NCI-H2081 (cell line): ENCODE results near the gene CLDN5.

Experiments
- DNase-seq, 2 experiments: peaks; one replicate each; lab custom pipeline; 2025; lab: John Stamatoyannopoulos, UW

CLDN5 gene

GRCh38 chr22:19524170-19525115, at the start of gene CLDN5:
Gene CLDN5 (minus strand): TSS chr22:19524410. CDS start chr22:19524255, 155 bp downstream.
- DNase-seq, result no peak

- DNase-seq, result no peak
These were observed 47.8 kb upstream of the CLDN5 start for GRCh38 chr22:19571995-19572394.

- DNase-seq, result no peak
These were observed 47.1 kb upstream of the CLDN5 start for GRCh38 chr22:19571207-19571795.

- no peak for DNase-seq
These were observed 45.8 kb upstream of the CLDN5 start for GRCh38 chr22:19569976-19570375.

- DNase-seq, result no peak
These were observed 45.0 kb upstream of the CLDN5 start for GRCh38 chr22:19569276-19569640.

GRCh38 chr22:19568337-19569275, 44.4 kb upstream of the CLDN5 start:
- DNase-seq, result peak in 1 of 2 experiments; percentile 12

GRCh38 chr22:19567157-19568009, 43.2 kb upstream of the CLDN5 start:
- no peak for DNase-seq

GRCh38 chr22:19566279-19567156, 42.3 kb upstream of the CLDN5 start:
- DNase-seq, result no peak

GRCh38 chr22:19565382-19566278, 41.4 kb upstream of the CLDN5 start:
- DNase-seq, result no peak

- DNase-seq, result no peak
These were observed 35.7 kb upstream of the CLDN5 start for GRCh38 chr22:19559956-19560355.

GRCh38 chr22:19559324-19559811, 35.2 kb upstream of the CLDN5 start:
- no peak for DNase-seq

GRCh38 chr22:19556963-19557545, 32.8 kb upstream of the CLDN5 start:
- DNase-seq, result no peak

GRCh38 chr22:19555651-19556050, 31.4 kb upstream of the CLDN5 start:
- DNase-seq, result no peak

GRCh38 chr22:19554834-19555404, 30.7 kb upstream of the CLDN5 start:
- DNase-seq, result no peak

GRCh38 chr22:19553201-19553600, 29.0 kb upstream of the CLDN5 start:
- DNase-seq, result no peak

- DNase-seq, result no peak
These were observed 26.2 kb upstream of the CLDN5 start for GRCh38 chr22:19550382-19550781.

- DNase-seq, result no peak
These were observed 25.2 kb upstream of the CLDN5 start for GRCh38 chr22:19549428-19549827.

GRCh38 chr22:19548964-19549363, 24.8 kb upstream of the CLDN5 start:
- DNase-seq, result no peak
